GM18511 (cell line): Measurements from ENCODE around the gene GASK1A.
"Not testable (repeated sequence)": the region's sequence is repeated elsewhere in the genome, so short reads cannot be mapped to it uniquely, and the experiment has no call there.

ENCODE experiments used
- ATAC-seq: cut with Tn5 transposase; IDR thresholded peaks from one replicate; pipeline ENCODE4 v1.9.1; 2021; ENCODE audit warnings: mild to moderate bottlenecking, moderate library complexity; ENCODE audit not compliant: unreplicated experiment

Gene GASK1A

DNA sequence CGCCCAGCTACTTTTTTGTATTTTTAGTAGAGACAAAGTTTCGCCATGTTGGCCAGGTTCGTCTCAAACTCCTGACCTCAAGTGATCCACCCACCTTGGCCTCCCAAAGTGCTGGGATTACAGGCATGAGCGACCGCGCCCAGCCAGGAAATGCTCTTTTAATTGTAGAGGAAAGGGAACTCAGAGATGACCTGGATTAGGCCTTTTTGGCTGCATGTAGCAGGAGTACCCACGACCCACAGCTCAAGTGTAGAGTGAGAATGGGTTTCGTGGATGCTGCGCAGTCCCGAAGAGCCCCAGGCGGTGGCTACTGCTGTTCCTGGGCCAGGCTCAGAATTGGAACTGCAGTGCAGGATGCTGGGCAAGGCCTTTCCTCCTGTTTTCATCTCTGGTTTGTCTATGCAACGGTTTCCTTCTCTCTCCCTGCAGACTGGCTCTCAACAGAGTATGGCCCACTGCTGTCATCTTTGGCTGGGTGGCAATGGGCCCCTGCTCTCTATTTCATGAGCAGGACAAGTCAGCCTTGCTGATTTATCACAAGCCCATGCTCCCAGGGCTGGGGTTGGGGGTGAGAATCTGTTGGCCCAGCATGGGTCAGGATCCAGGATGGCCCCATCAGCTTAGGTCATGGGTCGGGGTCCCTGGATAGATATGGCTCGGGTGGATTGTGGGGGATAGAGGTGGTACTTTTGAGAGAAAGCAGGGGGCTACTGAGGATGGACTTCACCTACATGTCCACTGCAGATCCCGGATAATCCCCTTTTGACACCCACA is 51.2 kb downstream of the GASK1A start:
- no peak for ATAC-seq

GRCh38 chr3:43031485-43031884 is 52.4 kb downstream of the GASK1A start:
- no peak for ATAC-seq

- ATAC-seq: no peak
Observed at GRCh38 chr3:43031889-43032545, 52.9 kb downstream of the GASK1A start.

DNA sequence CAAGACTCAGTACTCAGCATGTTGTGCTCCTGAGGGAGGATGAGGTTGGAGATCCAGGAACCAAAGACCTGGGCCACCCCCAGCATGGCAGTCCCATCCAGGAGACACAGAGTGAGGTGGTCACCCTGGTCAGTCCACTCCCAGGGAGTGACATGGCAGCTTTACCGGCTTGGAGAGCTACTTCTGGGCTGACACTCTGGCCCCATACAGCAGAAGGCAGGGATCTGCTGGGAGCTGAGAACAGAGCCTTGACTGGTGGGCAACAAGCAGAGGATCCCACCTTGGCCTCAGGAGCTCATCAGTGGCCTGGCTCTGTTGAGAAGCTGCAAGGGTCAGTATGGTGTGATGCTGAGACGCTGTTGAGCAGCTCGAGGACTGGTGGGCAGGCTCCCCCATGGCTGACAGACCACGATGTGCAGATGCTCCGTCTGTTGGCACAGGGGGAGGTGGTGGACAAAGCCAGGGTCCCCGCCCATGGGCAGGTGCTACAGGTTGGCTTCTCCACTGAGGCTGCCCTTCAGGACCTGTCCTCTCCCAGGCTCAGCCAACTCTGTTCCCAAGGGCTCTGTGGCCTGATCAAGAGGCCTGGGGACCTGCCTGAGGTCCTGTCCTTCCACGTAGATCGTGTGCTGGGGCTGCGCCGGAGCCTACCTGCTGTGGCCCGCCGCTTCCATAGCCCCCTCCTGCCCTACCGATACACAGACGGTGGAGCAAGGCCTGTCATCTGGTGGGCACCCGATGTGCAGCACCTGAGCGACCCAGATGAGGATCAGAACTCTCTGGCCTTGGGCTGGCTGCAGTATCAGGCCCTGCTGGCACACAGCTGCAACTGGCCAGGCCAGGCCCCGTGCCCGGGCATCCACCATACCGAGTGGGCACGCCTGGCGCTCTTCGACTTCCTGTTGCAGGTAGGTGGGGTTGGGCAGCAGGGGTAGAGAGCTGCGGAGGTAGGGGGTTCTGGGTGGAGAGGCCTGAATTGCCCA is 53.8 kb downstream of the GASK1A start:
- no peak for ATAC-seq

GRCh38 chr3:43034200-43034599 is 55.1 kb downstream of the GASK1A start:
- no peak for ATAC-seq

- ATAC-seq: no peak
Observed at GRCh38 chr3:43034911-43035310, 55.8 kb downstream of the GASK1A start.

- no peak for ATAC-seq
Observed at GRCh38 chr3:43035801-43036365, 56.8 kb downstream of the GASK1A start.

DNA sequence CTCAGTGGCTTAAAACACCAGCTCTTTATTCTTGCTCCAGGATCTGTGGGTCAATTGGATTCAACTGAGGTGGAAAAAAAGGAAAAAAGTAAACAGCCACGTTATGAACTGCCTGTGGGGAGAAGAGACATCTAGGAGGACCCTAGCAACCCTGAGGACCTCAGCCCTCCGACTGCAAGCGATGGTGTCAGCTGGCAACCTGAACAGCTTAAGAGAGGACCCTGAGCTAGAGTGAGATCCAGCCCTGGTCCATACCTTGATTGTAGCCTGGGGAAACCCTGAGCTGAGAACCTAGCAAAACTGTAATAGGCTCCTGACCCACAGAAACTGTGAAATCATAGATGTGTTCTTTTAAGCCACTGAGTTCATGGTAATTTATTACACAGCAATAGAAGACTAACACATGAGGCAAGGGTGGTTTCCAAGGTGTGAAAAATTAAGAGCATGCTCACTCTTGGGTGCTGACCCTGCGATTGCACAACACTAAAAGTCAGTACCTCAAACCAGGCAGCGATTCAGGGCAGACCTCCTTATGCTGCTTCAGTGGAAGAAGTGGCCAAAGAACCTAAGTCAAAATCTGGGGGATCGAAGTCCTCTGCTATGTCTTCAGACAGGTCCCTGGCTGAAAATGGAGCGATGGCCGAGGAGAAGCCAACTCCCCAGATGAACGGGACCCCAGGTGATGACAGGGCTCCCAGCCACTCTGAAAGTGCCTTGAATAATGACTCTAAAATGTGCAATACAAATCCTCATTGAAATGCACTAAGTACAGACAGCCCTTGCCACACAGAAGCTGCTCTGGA is 57.7 kb downstream of the GASK1A start:
- ATAC-seq: no peak

- ATAC-seq: peak; percentile 64
Observed at GRCh38 chr3:43038010-43038409, 58.9 kb downstream of the GASK1A start.

DNA sequence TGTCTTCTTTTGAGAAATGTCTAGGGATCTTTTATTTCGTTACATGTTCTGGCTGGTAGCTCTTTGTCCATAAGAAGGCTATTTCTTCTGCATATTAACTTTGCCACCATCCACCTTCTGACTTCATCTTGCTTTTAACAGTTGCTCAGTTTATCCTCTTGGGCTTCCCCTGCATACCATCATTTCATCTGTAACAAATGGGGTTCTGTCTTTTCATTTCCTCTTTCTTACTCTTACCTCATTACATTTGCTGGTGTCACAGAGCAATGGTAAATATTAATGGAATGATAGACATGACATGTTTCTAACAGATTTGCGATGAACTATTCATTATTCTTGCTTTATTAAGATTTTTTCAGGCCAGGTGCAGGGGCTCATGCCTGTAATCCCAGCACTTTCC is 62.4 kb downstream of the GASK1A start:
- peak; percentile 73 for ATAC-seq

GRCh38 chr3:43043071-43043766 is 64.1 kb downstream of the GASK1A start:
- ATAC-seq: no peak

DNA sequence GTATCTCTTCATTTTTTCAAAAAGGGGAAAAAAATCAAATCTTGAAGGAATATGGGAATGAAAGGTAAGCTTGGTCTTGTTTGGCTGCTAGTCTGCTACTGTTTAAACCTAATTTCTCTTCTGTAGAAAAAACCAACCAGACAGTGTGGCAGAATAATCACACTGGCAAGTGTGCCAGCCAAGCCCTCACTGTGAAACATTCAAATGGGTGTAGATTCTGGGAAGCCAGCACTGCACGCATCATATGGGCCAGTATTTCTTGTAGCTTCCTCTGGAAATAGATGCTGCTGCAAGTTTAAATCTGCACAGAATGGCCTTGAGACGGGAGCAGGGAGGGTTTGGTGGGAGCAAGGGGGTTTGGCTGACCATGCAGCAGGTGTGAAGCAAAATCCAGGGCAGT is 64.7 kb downstream of the GASK1A start:
- ATAC-seq: no peak

DNA sequence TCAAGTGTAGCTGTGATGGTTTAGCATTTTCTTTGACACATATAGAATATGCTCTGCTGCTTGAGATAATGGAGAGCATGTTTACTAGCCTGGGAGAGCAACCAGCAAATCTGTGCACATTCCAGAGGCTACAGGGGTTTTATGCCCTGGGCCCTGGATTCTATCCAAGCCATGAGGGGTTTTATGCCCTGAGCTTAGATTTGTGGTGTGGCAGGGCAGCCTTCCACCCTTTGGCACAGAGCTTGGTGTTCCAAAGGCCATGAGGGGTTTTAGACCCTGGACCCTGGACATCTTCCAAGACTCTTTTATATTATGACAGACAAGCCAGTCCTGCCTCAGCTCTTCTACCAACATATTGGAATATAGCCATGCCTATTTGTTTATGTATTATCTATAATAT is 66.0 kb downstream of the GASK1A start:
- not testable (repeated sequence) for ATAC-seq

DNA sequence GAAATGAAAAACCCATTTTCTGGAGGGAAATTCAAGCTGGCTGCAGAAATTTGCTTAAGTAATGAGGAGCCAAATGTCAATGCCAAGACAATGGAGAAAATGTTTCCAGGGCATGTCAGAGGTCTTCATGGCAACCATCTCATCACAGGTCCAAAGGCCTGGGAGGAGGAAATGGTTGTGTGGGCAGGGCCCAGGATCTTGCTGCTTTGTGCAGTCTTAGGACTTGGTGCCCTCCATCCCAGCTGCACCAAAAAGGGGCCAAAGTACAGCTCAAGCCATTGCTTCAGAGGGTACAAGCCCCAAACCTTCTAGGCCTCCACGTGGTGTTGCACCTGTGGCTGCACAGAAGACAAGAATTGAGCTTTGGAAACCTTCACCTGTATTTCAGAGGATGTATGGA is 67.5 kb downstream of the GASK1A start:
- no peak for ATAC-seq

DNA sequence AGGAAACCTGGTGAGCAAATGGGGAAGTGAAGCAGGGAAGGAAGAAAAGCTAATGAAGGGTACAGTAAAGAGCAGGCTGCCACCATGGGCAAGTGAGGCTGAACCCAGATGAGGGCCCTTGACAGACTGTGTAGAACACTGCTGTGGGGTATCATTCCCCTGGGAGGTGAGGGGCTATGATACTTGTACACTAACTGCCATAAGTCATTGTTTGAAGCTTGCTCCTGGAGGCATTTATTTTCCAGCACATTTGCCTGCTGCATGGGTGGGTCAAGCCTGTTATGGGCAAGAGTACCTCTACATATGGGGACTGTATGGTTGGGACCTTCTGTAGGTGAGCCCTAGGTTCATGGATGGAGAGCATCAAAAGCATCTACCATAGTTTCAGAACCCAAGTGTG is 69.4 kb downstream of the GASK1A start:
- no peak for ATAC-seq

DNA sequence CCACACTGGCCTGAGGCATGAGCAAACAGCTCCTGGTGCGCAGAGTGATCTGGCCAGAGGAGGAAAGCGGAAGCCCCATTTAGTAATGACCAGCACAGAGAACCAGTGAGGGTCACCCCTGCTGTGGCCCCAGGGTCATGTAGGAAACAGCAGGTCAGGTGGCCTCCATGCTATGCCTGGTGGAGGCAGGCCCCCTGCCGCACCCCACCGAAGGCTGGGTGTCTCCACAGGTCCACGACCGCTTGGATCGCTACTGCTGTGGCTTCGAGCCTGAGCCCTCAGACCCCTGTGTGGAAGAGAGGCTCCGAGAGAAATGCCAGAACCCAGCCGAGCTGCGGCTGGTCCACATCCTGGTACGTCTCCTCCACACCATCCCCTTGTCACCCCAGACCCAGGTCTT is 74.2 kb downstream of the GASK1A start:
- ATAC-seq: no peak

GRCh38 chr3:43054754-43055153 is 75.6 kb downstream of the GASK1A start:
- no peak for ATAC-seq

DNA sequence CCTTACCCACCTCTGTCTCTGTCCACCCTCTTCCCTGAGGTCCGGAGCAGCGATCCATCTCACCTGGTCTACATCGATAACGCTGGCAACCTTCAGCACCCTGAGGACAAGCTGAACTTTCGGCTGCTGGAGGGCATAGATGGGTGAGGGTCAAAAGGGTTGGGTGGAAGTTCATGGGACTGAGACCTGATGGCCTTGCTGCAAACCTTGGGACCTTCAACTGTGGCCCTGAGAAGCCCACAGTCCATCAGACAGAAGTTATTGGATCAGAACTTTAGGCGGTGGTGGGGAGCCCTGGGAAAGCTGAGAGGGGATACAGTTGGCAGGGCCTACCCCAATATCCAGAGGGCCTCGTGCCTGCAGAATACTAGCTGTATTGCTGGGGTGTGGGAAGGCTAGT is 76.3 kb downstream of the GASK1A start:
- ATAC-seq: no peak
